ENCODE results near the gene REPIN1.
A peak's percentile ranks its signal among the peaks of the same experiment; 100 is the strongest.

REPIN1 gene

DNA sequence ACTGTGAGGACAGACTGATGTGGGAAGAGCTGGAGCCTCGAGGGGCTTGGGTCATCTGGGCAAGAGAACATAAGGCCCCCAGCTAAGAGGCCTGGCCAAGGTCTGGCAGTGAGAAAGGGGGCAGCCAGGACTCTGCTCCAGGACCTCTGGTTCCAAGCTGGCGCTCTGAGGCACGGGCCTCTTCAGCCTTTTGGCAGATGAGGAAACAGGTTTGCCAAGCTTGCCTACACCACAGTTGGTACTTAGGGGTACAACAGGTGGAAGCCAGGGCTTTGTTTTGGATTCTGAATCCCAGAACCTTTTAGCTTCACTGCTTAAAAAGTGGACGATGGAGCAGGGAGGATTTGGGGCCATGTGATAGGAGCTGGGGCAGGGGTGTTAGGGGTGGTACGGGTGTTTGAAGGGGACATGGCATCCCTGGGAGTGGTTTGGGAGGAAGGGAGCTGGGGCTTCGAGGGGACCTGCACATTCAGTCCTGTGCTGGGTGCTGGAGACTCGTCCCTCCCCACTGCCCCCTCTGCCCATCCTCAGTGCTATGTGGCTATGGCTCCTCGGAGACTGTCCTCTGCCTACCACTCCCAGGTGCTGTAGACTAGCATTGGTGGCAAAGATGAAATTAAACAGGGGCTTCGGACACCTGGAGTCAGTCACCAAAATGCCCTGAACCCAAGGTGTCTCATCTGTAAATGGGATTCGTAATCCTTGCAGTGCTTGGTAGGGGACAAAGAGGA is 40.8 kb downstream of the REPIN1 start:
- no peak for DNase-seq (ENCODE audit: low read depth)
- no peak for TF ChIP-seq CTCF (conservative IDR thresholded peaks at IDR 0.05; ENCODE audit: control insufficient read depth, insufficient read depth, low read depth, low read length)
- H3K4me3 ChIP-seq (ENCODE audit: control insufficient read depth, low read depth, low read length), result no peak overlapping the region

GRCh38 chr7:150410131-150410530 is 41.5 kb downstream of the REPIN1 start:
- H3K4me3 ChIP-seq (ENCODE audit: control insufficient read depth, low read depth, low read length), result no peak overlapping the region
- DNase-seq (ENCODE audit: low read depth), result no peak
- no peak for TF ChIP-seq CTCF (conservative IDR thresholded peaks at IDR 0.05; ENCODE audit: control insufficient read depth, insufficient read depth, low read depth, low read length)

DNA sequence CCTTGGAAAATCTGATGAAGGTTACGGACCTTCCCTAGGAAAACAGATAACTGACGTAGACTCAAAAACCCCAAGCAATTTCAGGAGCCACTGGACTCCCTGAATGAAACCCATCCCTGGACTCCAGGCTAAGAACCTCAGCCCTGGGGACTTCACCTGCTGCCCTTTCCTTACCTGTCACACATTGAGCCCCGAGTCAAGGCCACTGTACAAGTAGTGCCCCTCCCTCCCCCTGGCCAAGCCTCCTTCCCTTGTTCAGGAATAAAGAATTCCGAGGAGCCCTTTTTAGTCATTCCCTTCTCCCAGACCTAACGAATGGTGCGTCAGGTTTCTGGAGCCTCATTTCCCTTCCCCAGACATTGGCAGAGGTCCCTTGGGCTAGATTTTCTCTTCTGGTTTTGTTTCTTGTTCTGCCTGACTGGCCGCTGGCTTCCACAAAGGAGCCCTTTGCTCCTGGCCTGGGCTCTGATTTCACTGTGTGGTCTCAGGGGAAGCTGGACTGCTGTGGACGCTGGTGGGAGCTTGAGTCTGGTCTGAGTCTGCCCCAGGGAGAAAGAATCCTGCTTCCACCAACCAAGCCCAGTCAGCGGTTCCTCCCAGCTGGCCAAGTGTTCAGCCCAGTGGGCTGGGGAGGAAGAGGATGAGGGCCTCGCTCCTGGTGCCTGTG is 42.2 kb downstream of the REPIN1 start:
- no peak overlapping the region for H3K4me3 ChIP-seq (ENCODE audit: control insufficient read depth, low read depth, low read length)
- no peak for TF ChIP-seq CTCF (conservative IDR thresholded peaks at IDR 0.05; ENCODE audit: control insufficient read depth, insufficient read depth, low read depth, low read length)
- peak; percentile 24 for DNase-seq (ENCODE audit: low read depth)

- no peak for TF ChIP-seq CTCF (conservative IDR thresholded peaks at IDR 0.05; ENCODE audit: control insufficient read depth, insufficient read depth, low read depth, low read length)
- DNase-seq (ENCODE audit: low read depth), result no peak
- H3K4me3 ChIP-seq (ENCODE audit: control insufficient read depth, low read depth, low read length), result no peak overlapping the region
Observed at GRCh38 chr7:150411606-150412005, 43.0 kb downstream of the REPIN1 start.

DNA sequence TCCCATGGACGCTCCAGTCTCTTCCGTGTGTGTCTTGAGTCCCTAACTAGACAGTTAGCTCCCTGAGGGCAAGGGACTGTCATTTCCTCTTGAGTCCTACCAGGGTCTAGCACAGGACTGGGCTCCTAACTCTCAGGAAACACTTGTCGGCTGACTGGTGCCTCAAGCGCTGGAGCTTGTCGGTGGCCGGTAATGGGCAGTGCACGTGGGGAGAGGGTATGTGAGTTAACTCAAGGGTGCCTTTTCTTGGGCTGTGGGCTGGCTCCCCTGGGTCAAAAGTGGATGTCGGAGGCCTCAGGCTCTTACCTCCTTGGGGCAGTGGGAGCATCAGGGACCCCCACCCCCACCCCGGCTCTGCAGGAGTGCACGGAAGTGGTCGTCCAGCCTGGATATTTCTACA is 43.4 kb downstream of the REPIN1 start:
- no peak for TF ChIP-seq CTCF (conservative IDR thresholded peaks at IDR 0.05; ENCODE audit: control insufficient read depth, insufficient read depth, low read depth, low read length)
- no peak overlapping the region for H3K4me3 ChIP-seq (ENCODE audit: control insufficient read depth, low read depth, low read length)
- DNase-seq (ENCODE audit: low read depth), result no peak

- no peak for TF ChIP-seq CTCF (conservative IDR thresholded peaks at IDR 0.05; ENCODE audit: control insufficient read depth, insufficient read depth, low read depth, low read length)
- DNase-seq (ENCODE audit: low read depth), result no peak
- H3K4me3 ChIP-seq (ENCODE audit: control insufficient read depth, low read depth, low read length), result no peak overlapping the region
Observed at GRCh38 chr7:150412518-150413488, 44.2 kb downstream of the REPIN1 start.
